GOT3 (cell line): Measurements from ENCODE around the gene EGFR.

ENCODE experiments used
- DNase-seq: peaks from one replicate; lab custom pipeline; 2025; ENCODE audit warnings: mixed read lengths; lab: John Stamatoyannopoulos, UW

EGFR gene

GRCh38 chr7:55018361-55019190 is at the start of gene EGFR:
Gene EGFR (plus strand): TSS chr7:55019017. CDS start chr7:55019278, 261 bp downstream.
- DNase-seq, result peak; percentile 37

DNA sequence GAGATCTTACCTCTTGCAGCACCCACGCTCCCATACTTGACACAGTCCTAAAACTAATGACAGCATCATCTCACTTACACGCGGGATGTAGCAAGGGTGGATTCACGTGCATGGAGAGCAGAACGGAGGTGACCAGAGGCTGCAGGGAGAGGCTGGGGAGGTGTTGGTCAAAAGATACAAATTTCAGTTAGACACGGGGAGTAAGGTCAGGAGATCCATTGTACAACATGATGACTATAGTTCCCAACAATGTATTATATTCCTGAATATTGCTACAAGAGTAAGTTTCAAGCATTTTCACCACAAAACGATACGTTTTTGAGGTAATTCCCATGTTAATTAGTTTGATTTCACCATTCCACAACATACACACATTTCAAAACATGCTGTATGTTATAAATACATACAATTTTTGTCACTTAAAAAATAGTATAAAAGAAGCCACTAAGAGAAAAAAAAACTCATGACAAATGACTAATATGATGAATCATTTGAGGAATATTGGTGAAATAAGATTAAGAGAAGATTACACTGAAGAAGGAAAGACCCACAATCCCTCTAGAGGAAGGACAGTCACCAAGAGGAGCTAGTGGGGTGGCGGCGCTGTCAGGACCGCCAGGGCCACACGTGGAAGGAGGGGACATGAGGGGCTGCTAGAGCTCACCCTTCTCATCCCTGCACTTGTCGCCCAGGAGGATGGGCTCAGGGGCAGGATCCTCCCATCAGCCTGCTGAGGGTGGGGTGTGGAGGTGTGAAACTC is 49.4 kb upstream of the EGFR start:
- DNase-seq, result no peak

- no peak for DNase-seq
Measured at GRCh38 chr7:54972733-54973294, 46.0 kb upstream of the EGFR start.

GRCh38 chr7:54978364-54979116 is 40.3 kb upstream of the EGFR start:
- DNase-seq, result no peak

DNA sequence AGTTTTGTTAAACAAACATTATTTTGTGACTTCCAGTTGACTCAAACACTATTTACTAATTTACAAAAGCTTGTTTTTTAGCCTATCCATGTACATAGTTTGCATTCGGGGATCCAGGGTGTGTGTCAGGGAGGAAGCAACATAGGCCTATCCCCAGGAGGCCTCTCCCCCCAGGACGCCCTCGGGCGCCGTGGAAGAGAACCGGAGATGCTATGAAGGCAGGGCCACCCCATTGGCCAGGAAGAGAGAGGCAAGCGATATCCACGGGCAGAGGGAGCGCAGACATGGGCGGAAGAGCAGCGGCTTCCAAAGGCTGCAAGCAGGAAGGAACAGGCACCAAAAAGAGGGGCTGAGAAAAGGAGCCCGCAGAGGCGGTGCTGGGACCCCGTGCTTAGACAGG is 38.3 kb upstream of the EGFR start:
- DNase-seq, result no peak

DNA sequence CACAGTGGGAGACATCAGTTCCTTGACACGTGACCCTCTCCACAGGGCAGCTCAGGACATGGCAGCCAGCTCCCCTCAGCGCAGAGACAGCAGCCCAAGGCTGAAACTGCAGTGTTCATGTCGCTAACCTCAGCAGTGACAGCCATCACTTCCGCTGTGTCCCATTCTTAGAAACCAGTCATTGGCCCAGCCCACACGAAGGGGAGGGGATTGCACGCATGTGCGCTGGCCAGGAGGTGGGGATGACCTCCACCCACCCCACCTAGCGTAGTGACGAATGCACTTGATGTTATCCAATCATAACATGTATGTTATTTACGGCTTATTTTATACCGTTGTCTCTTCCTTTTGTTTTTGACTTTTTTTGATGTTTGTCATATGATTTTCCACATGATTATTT is 36.9 kb upstream of the EGFR start:
- no peak for DNase-seq

- DNase-seq, result no peak
Measured at GRCh38 chr7:54985426-54986330, 33.1 kb upstream of the EGFR start.

DNA sequence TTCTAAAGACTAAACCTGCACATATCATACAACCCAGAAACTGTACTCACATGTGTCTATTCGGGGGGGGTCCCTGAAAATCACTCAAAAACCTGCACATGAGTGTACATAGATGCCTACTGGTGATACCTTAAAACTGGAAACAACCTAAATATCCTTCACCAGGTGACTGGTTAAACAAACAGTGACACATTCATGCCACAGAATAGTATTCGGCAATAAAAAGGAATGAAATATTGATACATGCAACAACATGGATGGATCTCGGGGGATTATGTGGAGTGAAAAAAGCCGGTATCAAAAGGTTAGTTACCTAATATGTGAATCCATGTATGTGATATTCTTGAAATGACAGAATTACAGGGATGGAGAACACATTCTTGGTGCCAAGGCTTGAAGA is 32.1 kb upstream of the EGFR start:
- no peak for DNase-seq

DNA sequence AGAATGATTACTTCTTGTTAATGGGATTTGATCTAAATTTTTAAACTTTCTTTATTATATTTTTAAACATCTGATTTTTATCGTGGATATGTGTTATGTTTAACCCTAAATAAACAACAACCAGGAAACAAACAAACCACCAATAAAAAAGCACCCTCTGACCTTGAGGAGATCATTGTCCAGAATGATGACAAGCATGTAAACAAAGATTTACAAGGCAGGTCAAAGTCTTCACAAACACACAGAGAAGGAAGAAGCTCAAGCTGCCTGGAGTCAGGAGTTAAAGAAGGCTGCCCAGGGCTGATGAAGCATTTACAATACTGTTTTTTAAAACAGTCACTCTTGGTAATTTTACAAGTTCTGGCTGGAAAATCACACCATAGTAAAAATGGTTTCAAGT is 31.0 kb upstream of the EGFR start:
- DNase-seq, result no peak

DNA sequence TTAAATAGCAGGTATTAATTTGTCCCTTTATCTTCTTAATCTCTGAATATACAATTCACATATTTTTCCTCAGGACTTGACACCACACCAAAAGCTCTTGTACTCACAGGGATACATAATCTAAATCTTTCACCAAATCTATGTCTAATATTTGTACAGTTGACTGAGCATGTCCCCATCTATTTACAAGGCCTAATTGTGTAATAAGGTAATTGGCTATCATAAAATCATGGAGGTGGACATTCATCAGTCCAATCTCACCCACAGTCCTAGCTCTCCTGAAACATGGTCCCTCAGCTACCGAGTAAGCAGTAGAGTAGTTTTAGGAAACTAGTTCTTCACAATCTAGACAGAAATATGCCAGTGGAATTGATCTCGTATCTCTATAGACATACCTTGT is 30.3 kb upstream of the EGFR start:
- DNase-seq, result no peak

DNA sequence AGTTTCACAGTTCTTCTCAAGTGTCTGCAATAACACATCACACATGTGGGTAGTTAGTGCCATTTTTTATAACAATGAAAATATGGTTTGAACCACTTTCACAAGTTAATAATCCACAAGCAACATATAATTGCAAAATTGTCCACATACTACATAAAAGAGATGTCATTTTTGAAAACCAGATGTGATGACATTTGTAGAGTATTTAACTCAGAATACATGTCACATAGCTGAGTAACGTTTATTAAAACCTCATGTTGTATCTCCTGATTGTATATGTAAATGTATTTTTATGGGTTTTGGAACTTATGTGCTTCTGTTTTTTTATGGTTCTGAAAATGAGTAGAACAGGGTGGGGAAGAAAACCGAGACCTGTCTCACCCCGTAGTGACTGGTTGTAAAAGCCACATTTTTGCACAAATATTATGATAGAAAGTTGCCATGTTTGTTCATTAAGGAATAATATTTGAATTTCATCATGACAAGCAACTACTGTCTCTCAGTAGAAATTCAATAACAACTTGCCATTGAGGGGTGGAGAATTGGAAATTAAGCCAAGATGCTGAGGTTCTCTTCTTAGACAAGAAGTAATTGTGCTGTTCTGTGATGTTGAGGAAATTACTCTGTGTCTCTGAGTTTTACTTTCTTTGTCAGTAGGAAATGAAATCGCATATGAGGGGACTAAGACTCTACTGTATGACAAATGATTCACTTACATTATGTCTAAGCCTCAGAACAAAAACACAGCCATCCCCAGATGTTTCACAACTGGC is 29.2 kb upstream of the EGFR start:
- no peak for DNase-seq

GRCh38 chr7:54991341-54991740 is 27.5 kb upstream of the EGFR start:
- DNase-seq, result no peak

DNA sequence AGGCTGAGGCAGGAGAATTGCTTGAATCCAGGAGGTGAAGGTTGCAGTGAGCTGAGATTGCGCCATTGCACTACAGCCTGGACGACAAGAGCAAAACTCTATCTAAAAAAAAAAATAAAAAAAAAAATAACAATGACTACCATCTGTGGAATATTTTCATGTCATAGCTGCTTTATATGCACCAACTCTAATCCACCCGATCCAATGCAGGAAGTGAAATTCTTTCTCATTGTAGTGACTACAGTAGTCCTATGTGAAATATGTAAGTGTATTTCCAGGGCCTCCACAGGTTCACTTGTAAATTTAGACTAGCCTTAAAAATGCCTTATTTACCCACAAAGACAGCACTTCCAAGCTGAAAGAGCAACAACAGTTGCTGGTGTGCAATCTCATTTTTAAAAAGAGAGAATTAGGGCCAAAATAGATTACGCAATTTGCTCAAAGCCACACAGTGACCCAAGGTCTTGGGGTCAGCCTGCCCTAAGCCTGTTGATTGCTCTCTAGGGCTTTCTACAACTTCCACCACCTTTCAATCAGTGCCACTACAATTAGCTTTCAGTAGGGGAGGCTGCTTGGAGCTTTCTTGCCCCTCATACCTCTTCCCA is 25.8 kb upstream of the EGFR start:
- DNase-seq, result no peak

- no peak for DNase-seq
Measured at GRCh38 chr7:54995166-54995565, 23.7 kb upstream of the EGFR start.

DNA sequence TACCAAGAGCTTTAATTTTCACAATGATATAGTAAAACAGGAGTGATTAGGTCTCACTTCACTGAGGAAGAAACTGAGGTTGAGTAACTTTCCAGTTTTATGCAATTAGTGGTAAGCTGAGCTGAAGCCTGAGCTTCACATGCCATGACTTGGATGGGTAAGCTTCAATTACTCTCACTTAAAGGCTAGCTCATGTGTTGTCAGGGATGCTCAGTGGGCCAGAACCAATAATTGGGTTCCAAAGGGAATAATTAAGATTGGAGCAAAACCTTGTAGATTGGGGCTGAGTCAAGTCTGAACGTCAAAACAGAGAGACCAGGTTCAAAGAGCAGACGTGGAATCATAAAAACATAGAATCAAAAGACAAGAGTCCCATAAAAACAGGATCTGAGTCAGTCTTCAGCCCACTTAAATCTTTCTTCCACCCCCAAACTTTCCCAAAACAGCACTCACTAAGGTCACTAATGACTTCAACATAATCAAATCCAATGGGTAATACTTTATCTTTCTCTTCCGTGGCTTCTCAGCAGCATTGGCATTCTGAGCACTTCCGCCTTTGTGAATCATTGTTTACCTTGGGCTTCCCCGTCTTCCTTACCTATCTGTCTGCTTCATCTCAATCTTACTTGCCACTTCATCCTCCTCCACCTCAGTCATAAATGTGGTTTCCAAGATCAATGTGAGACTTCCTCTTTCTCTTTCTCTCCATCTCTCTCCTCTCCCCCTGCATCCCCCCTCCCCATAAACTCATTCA is 23.0 kb upstream of the EGFR start:
- no peak for DNase-seq

DNA sequence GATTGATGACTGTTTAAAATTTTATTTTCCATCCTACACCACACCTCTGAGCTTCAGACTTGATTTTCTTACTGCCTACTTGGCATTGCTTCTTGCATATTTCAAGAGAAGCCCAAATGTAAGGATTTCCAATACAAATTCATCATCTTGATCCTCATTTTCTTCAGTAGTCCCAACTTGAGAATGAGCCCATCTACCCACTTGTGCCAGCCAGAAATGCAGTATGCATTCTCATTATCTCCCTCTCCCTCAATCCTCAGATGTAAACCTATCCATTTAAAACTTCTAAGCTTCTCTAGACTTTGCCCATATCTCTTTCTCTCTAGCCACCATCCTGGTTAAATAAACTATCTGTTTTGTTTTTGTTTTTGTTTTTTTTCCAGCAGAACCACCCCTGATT is 22.4 kb upstream of the EGFR start:
- DNase-seq, result no peak

GRCh38 chr7:55004579-55004978 is 14.2 kb upstream of the EGFR start:
- DNase-seq, result no peak

DNA sequence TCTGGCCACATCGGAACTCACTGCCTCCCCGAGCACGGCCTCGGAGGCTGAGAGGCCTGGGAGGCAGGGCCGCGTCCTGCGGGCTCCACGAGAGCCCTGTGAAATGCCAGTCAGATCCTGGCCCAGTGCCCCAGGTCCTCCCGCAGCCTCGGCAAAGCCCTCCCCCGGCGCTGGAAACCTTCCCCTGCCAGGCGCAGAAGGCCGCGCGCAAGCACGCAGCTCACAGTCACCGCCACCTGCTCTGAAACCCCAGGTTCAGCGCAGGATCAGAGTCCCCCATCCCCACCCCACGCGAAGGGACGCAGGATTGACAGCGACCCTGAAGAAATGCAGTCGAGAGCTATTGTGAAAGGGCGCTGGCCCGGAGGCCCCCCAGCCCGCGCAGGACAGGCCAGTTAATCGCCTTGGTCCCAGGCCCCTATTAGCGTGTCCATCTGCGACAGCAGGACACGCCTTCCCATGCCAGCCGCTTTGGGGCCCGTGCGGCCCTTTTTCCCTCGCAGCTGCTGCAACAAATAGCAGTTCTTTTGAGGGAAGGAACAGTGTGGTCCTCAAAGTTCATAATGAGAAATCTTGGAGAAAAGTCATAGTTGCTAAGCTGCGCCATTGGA is 13.5 kb upstream of the EGFR start:
- no peak for DNase-seq

GRCh38 chr7:55006499-55006898 is 12.3 kb upstream of the EGFR start:
- no peak for DNase-seq
